WTC11 (cell line): Measurements from ENCODE around the gene USP34. TPM values are rescaled to one million over a fixed set of nuclear protein-coding genes. Genes with fewer than 3 reads are reported as not detected.

Experiments used
- ATAC-seq: fragments of 200-7000 bp; cut with Tn5 transposase; 2 replicates; pipeline ENCODE4 v1.10.0; 2021; ENCODE audit warnings: mild to moderate bottlenecking, moderate library complexity
- CTCF ChIA-PET: fragments of 300-600 bp; sonication (Branson Sonifier 250); formaldehyde crosslinking; loops from one replicate; lab custom pipeline; 2021; ENCODE audit warnings: antibody characterized with exemption; lab: Charles Lee
- POLR2A ChIA-PET: fragments of 350-600 bp; sonication (Branson Sonifier 250); formaldehyde crosslinking; loops from one replicate; lab custom pipeline; 2021; ENCODE audit warnings: antibody characterized with exemption; lab: Charles Lee
- DNase-seq: peaks from one replicate; pipeline ENCODE4 v3.0.0; 2021; ENCODE audit warnings: low spot score
- H3K27ac Mint-ChIP-seq: 2 replicates; pipeline ENCODE4 v1.8.0; 2021; ENCODE audit warnings: mixed read lengths
- H3K27me3 Mint-ChIP-seq: 2 replicates; pipeline ENCODE4 v1.8.0; 2021; ENCODE audit warnings: low read depth, mild to moderate bottlenecking, moderate library complexity, mixed read lengths
- H3K36me3 Mint-ChIP-seq: 2 replicates; pipeline ENCODE4 v1.8.0; 2021; ENCODE audit warnings: mixed read lengths
- H3K4me1 Mint-ChIP-seq: 2 replicates; pipeline ENCODE4 v1.8.0; 2022; ENCODE audit warnings: mixed read lengths
- H3K4me3 Mint-ChIP-seq: 2 replicates; pipeline ENCODE4 v1.8.0; 2021; ENCODE audit warnings: mild to moderate bottlenecking, moderate library complexity, mixed read lengths
- H3K9me3 Mint-ChIP-seq: 2 replicates; pipeline ENCODE4 v1.8.0; 2021; ENCODE audit warnings: mixed read lengths
- ATF3 ChIP-seq: sonication (generic); formaldehyde crosslinking; conservative IDR thresholded peaks from 2 replicates; pipeline ENCODE4 v1.8.1; 2022; ENCODE audit warnings: mild to moderate bottlenecking, missing genetic modification reagents
- CREM ChIP-seq: sonication (generic); formaldehyde crosslinking; IDR thresholded peaks from 2 replicates; pipeline ENCODE4 v1.8.1; 2022; ENCODE audit warnings: mild to moderate bottlenecking, missing genetic modification reagents, moderate library complexity
- CTCF ChIP-seq: fragments of 200-600 bp; IDR thresholded peaks from 2 replicates; pipeline ENCODE4 v1.8.0; 2022; ENCODE audit warnings: antibody characterized with exemption
- ELF4 ChIP-seq: sonication (generic); formaldehyde crosslinking; IDR thresholded peaks from 2 replicates; pipeline ENCODE4 v1.8.1; 2022; ENCODE audit warnings: low read depth, mild to moderate bottlenecking, moderate library complexity, missing genetic modification reagents
- ERG ChIP-seq: fragments of 250-450 bp; sonication (Bioruptor Pico); IDR thresholded peaks from 2 replicates; pipeline ENCODE4 v1.8.0; 2021; ENCODE audit warnings: mild to moderate bottlenecking
- FOXK1 ChIP-seq: sonication (generic); formaldehyde crosslinking; IDR thresholded peaks from 2 replicates; pipeline ENCODE4 v1.8.0; 2022; ENCODE audit warnings: mild to moderate bottlenecking, moderate library complexity, missing genetic modification reagents
- FOXP1 ChIP-seq: sonication (generic); formaldehyde crosslinking; IDR thresholded peaks from 2 replicates; pipeline ENCODE4 v1.8.0; 2022; ENCODE audit warnings: missing genetic modification reagents, mild to moderate bottlenecking, moderate library complexity, borderline replicate concordance
- GABPB1 ChIP-seq: sonication (generic); formaldehyde crosslinking; IDR thresholded peaks from 2 replicates; pipeline ENCODE4 v1.8.1; 2023; ENCODE audit warnings: mild to moderate bottlenecking, missing genetic modification reagents
- GTF2I ChIP-seq: fragments of 250-450 bp; sonication (Bioruptor Pico); conservative IDR thresholded peaks from 2 replicates; pipeline ENCODE4 v1.4.0; 2021; ENCODE audit warnings: mild to moderate bottlenecking
- IRF2 ChIP-seq: sonication (generic); formaldehyde crosslinking; IDR thresholded peaks from 2 replicates; pipeline ENCODE4 v1.8.0; 2022; ENCODE audit warnings: low read depth, missing genetic modification reagents, borderline replicate concordance
- JUN ChIP-seq: sonication (generic); formaldehyde crosslinking; IDR thresholded peaks from 2 replicates; pipeline ENCODE4 v1.8.0; 2023; ENCODE audit warnings: mild to moderate bottlenecking, missing genetic modification reagents
- MYBL2 ChIP-seq: sonication (generic); formaldehyde crosslinking; IDR thresholded peaks from 2 replicates; pipeline ENCODE4 v1.8.1; 2023; ENCODE audit warnings: mild to moderate bottlenecking, moderate library complexity, missing genetic modification reagents
- NFATC4 ChIP-seq: fragments of 250-450 bp; sonication (Bioruptor Pico); IDR thresholded peaks from 2 replicates; pipeline ENCODE4 v1.9.0; 2021; ENCODE audit warnings: mild to moderate bottlenecking
- NFYB ChIP-seq: sonication (generic); formaldehyde crosslinking; conservative IDR thresholded peaks from 2 replicates; pipeline ENCODE4 v1.8.0; 2022; ENCODE audit warnings: low read depth, missing genetic modification reagents
- SMAD4 ChIP-seq: sonication (generic); formaldehyde crosslinking; IDR thresholded peaks from 2 replicates; pipeline ENCODE4 v1.8.0; 2022; ENCODE audit warnings: mild to moderate bottlenecking, missing genetic modification reagents
- SP1 ChIP-seq: sonication (generic); formaldehyde crosslinking; conservative IDR thresholded peaks from 2 replicates; pipeline ENCODE4 v1.8.1; 2022; ENCODE audit warnings: missing genetic modification reagents
- TP53 ChIP-seq: sonication (generic); formaldehyde crosslinking; IDR thresholded peaks from 2 replicates; pipeline ENCODE4 v1.8.1; 2023; ENCODE audit warnings: mild to moderate bottlenecking, missing genetic modification reagents
- ZNF121 ChIP-seq: sonication (generic); formaldehyde crosslinking; IDR thresholded peaks from 2 replicates; pipeline ENCODE4 v1.8.0; 2023; ENCODE audit warnings: missing genetic modification reagents
- ZNF219 ChIP-seq: sonication (generic); formaldehyde crosslinking; IDR thresholded peaks from 2 replicates; pipeline ENCODE4 v1.8.0; 2023; ENCODE audit warnings: missing genetic modification reagents, mild to moderate bottlenecking, borderline replicate concordance
- ZNF396 ChIP-seq: fragments of 250-450 bp; sonication (Bioruptor Pico); IDR thresholded peaks from 2 replicates; pipeline ENCODE4 v1.8.0; 2021; ENCODE audit warnings: mild to moderate bottlenecking, moderate library complexity, borderline replicate concordance
- ZSCAN18 ChIP-seq: fragments of 250-450 bp; sonication (Bioruptor Pico); IDR thresholded peaks from 2 replicates; pipeline ENCODE4 v2.1.2; 2022; ENCODE audit warnings: mild to moderate bottlenecking, moderate library complexity
- total RNA-seq: library from RNA; stranded (reverse); gene quantifications from 3 replicates; pipeline ENCODE4 v1.2.3, GENCODE V29; 2021
- TF ChIP-seq, protein P1 (sequence below): sonication (generic); formaldehyde crosslinking; IDR thresholded peaks from 2 replicates; pipeline ENCODE4 v1.8.1; 2022; ENCODE audit warnings: missing genetic modification reagents, borderline replicate concordance
- TF ChIP-seq, protein P2 (sequence below): sonication (generic); formaldehyde crosslinking; IDR thresholded peaks from 2 replicates; pipeline ENCODE4 v1.8.1; 2022; ENCODE audit warnings: mild to moderate bottlenecking, missing genetic modification reagents, moderate library complexity, borderline replicate concordance
- TF ChIP-seq, protein P3 (sequence below): sonication (generic); formaldehyde crosslinking; IDR thresholded peaks from 2 replicates; pipeline ENCODE4 v1.8.1; 2023; ENCODE audit warnings: mild to moderate bottlenecking, missing genetic modification reagents
- TF ChIP-seq, protein P4 (sequence below): sonication (generic); formaldehyde crosslinking; IDR thresholded peaks from 2 replicates; pipeline ENCODE4 v1.8.1; 2022; ENCODE audit warnings: low read depth, mild to moderate bottlenecking, moderate library complexity, missing genetic modification reagents, borderline replicate concordance
- TF ChIP-seq, protein P5 (sequence below): sonication (generic); formaldehyde crosslinking; IDR thresholded peaks from 2 replicates; pipeline ENCODE4 v1.8.1; 2022; ENCODE audit warnings: low read depth, missing genetic modification reagents, borderline replicate concordance

Gene USP34
- total RNA-seq, 1 experiment from 2014 or later, result 92.3 TPM

GRCh38 chr2:61172671-61173070, 298.2 kb downstream of the USP34 start:
- Mint-ChIP-seq H3K4me1 (peaks cover 7% of the 10 kb centered on the region), H3K27ac (no peak overlapping the region), H3K4me3 (no peak overlapping the region), H3K9me3 (no peaks in the 10 kb centered on the region), H3K27me3 (peaks cover 31% of the 10 kb centered on the region), H3K36me3 (no peaks in the 10 kb centered on the region)
- CTCF ChIA-PET, result no interaction called here
- TF ChIP-seq GABPB1 (no peak), ERG (CRISPR knock-in tag) (no peak), CREM (no peak), TP53 (CRISPR knock-in tag) (no peak), ZNF121 (no peak), IRF2 (CRISPR knock-in tag) (no peak), SMAD4 (CRISPR knock-in tag) (no peak), NFYB (CRISPR knock-in tag) (no peak), ZNF396 (no peak)
- TF ChIP-seq, protein P1, sequence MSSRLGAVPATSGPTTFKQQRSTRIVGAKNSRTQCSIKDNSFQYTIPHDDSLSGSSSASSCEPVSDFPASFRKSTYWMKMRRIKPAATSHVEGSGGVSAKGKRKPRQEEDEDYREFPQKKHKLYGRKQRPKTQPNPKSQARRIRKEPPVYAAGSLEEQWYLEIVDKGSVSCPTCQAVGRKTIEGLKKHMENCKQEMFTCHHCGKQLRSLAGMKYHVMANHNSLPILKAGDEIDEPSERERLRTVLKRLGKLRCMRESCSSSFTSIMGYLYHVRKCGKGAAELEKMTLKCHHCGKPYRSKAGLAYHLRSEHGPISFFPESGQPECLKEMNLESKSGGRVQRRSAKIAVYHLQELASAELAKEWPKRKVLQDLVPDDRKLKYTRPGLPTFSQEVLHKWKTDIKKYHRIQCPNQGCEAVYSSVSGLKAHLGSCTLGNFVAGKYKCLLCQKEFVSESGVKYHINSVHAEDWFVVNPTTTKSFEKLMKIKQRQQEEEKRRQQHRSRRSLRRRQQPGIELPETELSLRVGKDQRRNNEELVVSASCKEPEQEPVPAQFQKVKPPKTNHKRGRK (CRISPR knock-in tag), result no peak
- TF ChIP-seq, protein P2, sequence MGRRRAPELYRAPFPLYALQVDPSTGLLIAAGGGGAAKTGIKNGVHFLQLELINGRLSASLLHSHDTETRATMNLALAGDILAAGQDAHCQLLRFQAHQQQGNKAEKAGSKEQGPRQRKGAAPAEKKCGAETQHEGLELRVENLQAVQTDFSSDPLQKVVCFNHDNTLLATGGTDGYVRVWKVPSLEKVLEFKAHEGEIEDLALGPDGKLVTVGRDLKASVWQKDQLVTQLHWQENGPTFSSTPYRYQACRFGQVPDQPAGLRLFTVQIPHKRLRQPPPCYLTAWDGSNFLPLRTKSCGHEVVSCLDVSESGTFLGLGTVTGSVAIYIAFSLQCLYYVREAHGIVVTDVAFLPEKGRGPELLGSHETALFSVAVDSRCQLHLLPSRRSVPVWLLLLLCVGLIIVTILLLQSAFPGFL (CRISPR knock-in tag), result no peak
- TF ChIP-seq, protein P3, sequence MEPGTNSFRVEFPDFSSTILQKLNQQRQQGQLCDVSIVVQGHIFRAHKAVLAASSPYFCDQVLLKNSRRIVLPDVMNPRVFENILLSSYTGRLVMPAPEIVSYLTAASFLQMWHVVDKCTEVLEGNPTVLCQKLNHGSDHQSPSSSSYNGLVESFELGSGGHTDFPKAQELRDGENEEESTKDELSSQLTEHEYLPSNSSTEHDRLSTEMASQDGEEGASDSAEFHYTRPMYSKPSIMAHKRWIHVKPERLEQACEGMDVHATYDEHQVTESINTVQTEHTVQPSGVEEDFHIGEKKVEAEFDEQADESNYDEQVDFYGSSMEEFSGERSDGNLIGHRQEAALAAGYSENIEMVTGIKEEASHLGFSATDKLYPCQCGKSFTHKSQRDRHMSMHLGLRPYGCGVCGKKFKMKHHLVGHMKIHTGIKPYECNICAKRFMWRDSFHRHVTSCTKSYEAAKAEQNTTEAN (CRISPR knock-in tag), result no peak
- TF ChIP-seq, protein P4, sequence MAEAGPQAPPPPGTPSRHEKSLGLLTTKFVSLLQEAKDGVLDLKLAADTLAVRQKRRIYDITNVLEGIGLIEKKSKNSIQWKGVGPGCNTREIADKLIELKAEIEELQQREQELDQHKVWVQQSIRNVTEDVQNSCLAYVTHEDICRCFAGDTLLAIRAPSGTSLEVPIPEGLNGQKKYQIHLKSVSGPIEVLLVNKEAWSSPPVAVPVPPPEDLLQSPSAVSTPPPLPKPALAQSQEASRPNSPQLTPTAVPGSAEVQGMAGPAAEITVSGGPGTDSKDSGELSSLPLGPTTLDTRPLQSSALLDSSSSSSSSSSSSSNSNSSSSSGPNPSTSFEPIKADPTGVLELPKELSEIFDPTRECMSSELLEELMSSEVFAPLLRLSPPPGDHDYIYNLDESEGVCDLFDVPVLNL (CRISPR knock-in tag), result no peak
- POLR2A ChIA-PET, result no interaction called here
- DNase-seq (no peak), ATAC-seq (no peak)

GRCh38 chr2:61167579-61167978, 303.3 kb downstream of the USP34 start:
- Mint-ChIP-seq H3K4me3 (no peak overlapping the region), H3K27ac (peak overlapping the region; percentile 4; the same call in 1 of the 2 replicates), H3K36me3 (peaks cover 18% of the 10 kb centered on the region), H3K27me3 (no peaks in the 10 kb centered on the region), H3K4me1 (no peaks in the 10 kb centered on the region), H3K9me3 (no peaks in the 10 kb centered on the region)
- ATAC-seq (no peak), DNase-seq (no peak)
- POLR2A ChIA-PET, result interaction anchor here (0.6 kb wide), 2 partner anchors 9 to 37 kb away, joined by 3 to 4 read pairs; no protein-coding TSS in a partner anchor
- CTCF ChIA-PET, result interaction anchor here (1.4 kb wide), 1 partner anchor 10 kb away, joined by 10 read pairs; no protein-coding TSS in a partner anchor
- TF ChIP-seq ZNF219 (no peak), GTF2I (CRISPR knock-in tag) (no peak), MYBL2 (no peak), ZSCAN18 (CRISPR knock-in tag) (no peak), ELF4 (CRISPR knock-in tag) (no peak), SP1 (CRISPR knock-in tag) (no peak), FOXP1 (CRISPR knock-in tag) (no peak), NFATC4 (CRISPR knock-in tag) (no peak), FOXK1 (CRISPR knock-in tag) (no peak), ATF3 (CRISPR knock-in tag) (no peak), JUN (CRISPR knock-in tag) (no peak), CTCF (no peak)
- TF ChIP-seq, protein P5, sequence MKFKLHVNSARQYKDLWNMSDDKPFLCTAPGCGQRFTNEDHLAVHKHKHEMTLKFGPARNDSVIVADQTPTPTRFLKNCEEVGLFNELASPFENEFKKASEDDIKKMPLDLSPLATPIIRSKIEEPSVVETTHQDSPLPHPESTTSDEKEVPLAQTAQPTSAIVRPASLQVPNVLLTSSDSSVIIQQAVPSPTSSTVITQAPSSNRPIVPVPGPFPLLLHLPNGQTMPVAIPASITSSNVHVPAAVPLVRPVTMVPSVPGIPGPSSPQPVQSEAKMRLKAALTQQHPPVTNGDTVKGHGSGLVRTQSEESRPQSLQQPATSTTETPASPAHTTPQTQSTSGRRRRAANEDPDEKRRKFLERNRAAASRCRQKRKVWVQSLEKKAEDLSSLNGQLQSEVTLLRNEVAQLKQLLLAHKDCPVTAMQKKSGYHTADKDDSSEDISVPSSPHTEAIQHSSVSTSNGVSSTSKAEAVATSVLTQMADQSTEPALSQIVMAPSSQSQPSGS (CRISPR knock-in tag), result no peak
